Measurements from ENCODE around the gene ULK4.

ULK4 gene

DNA sequence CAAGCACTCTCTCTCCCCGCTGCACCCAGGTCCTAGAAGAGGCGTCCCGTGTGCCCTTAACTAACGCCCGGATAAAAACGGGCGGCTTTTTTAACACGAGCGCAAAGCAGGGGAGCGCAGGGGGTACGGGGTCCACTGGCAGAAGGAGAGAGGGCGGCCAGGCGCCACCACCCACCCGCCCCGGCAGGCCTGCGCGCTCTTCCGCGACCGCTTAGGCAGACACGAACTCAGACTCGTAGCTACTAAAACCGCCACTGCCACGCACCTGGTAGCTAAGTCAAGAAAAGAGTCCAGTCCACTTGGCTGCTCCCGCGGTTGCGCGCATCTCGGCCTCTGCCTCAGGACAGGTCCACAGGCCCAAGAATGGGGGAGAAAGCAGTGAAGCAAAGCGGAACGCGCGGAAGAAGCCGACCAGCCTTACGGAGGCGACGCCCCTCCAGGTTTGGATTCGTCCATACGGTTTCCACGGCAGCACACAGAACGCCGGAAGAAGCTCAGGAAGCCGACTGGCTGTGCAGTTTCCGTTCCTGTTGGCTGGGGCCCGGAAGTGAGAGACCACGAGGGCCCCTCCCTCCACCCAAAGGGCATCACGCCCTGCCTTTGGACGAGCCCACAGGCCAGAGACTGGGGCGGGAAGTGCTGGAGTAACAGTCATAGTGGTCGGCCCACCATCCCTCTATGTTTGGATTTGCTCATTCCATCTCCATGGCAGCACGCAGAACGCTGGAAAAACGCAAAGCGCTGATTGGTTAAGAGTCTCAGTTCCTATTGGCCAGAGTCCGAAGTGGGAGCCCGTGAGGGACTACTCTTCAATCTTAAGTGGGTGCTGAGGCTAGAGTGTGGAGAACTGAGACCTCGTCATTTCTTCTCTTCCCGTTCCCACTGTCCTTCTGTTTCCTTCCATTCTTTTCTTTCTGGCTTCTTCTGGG, at the start of gene ULK4:
ULK4 (minus strand) TSS at position 353 of the 929 bp plus-strand sequence. CDS start 7,344 bp downstream, outside the sequence.
- TF ChIP-seq, protein P1, sequence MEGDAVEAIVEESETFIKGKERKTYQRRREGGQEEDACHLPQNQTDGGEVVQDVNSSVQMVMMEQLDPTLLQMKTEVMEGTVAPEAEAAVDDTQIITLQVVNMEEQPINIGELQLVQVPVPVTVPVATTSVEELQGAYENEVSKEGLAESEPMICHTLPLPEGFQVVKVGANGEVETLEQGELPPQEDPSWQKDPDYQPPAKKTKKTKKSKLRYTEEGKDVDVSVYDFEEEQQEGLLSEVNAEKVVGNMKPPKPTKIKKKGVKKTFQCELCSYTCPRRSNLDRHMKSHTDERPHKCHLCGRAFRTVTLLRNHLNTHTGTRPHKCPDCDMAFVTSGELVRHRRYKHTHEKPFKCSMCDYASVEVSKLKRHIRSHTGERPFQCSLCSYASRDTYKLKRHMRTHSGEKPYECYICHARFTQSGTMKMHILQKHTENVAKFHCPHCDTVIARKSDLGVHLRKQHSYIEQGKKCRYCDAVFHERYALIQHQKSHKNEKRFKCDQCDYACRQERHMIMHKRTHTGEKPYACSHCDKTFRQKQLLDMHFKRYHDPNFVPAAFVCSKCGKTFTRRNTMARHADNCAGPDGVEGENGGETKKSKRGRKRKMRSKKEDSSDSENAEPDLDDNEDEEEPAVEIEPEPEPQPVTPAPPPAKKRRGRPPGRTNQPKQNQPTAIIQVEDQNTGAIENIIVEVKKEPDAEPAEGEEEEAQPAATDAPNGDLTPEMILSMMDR (IDR thresholded peaks at IDR 0.05): no peak

DNA sequence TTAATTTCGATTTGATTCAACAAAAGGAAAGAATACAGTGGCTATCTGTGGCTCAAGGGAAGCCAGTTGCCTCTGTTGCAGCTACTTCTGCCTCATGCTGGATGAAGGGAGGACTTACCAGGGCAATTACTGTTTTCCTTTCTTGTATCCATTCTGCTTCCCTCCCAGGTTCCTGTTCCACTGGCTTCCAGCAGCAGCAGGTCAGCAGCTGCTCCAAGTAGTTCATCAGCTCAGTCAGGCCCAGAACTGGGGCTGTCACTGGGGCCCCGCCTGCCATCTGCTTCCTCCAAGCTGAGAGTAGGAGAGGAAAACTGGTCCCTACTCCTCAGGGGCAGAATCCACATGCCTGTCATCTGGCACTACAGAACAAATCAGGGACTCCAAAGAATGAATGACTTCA, 48.6 kb upstream of the ULK4 start:
- TF ChIP-seq, protein P1 (IDR thresholded peaks at IDR 0.05): no peak

DNA sequence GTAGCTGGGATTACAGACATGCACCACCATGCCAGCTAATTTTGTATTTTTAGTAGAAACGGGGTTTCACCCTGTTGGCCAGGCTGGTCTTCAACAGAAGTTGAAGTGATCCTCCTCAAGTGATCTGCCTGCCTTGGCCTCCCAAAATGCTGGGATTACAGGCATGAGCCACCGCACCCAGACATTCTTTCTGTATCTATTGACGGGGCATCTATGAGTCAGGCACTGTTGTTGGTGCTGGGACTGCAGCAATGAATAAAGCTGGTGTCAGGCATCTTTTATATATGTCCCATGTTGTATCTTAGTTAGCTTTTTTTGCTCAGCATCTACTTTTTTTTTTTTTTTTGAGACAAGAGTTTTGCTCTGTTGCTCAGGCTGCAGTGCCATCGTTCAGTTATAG, 47.6 kb upstream of the ULK4 start:
- TF ChIP-seq, protein P1 (IDR thresholded peaks at IDR 0.05): no peak

DNA sequence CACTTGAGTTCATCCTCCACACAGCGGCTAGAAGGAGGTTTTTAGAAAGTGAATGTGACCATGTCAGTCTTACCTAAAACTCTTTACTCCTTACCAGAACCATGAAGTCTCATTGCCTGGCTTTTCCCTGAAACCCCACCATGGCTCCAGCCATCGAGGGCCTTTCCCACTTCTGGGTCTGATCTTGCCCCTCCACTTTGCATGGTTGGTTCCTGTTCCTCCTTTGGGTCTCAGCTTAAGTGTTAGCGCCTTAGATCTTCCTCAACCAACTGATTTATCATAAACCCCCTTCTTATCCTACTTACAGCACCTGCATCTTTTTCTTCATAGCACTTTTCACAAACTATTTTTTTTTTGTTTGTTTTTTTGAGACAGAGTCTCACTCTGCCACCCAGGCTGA, 45.9 kb upstream of the ULK4 start:
- TF ChIP-seq, protein P1 (IDR thresholded peaks at IDR 0.05): no peak

DNA sequence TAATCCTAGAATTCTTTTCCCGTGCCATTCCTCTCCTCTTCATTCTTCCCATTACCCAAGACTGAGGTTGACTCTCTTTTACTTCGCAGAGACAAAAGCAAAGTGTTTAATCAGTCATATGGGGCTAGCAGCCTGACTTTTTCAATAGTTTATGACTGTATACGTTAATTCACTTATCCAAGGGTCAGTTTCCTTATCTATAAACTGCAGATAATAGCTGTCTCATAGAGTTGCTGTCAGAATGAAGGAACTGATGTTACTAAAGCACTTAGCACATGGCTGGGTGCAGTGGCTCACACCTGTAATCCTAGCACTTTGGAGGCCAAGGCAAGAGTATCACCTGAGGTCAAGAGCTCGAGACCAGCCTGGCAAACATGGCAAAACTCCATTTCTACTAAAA, 43.5 kb upstream of the ULK4 start:
- TF ChIP-seq, protein P1 (IDR thresholded peaks at IDR 0.05): no peak

DNA sequence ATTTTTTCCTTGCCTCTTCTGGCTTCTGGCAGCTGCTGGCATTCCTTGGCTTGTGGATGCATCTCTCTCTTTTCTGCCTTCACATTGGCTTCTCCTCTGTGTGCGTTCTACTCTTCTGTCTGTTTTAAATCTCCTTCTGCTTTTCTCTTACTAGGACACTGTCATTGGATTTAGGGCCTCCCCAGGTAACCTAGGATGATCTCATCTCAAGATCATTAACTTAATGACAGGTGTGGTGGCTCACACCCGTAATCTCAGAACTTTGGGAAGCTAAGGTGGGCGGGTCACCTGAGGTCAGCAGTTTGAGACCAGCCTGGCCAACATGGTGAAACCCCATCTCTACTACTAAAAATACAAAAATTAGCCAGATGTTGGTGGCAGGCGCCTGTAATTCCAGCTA, 40.9 kb upstream of the ULK4 start:
- TF ChIP-seq, protein P1 (IDR thresholded peaks at IDR 0.05): no peak

DNA sequence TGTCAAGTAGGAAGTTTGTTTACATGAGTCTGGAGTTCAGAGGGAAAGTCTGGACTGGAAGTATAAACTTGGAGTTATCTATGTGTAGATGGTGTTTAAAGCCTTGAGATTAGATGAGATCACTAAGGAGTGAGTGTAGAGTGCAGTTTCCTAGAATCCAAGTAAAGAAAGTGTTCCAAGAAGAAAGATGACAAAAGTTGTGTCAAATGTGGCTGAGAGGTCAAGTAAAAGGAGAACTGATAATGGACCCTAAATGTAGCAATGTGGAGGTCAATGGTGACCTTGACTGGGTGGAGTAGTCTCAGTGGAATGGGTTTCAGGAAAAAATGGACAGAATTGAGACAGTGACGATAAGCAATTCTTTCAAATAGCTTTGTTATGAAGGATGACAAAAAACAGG, 39.9 kb upstream of the ULK4 start:
- TF ChIP-seq, protein P1 (IDR thresholded peaks at IDR 0.05): no peak
